Measurements from ENCODE around the gene GNAT2. TPM values are rescaled to one million over a fixed set of nuclear protein-coding genes. Genes with fewer than 3 reads are reported as not detected.

Gene GNAT2
- total RNA-seq, 1 experiment from 2014 or later: 0.20 TPM

DNA sequence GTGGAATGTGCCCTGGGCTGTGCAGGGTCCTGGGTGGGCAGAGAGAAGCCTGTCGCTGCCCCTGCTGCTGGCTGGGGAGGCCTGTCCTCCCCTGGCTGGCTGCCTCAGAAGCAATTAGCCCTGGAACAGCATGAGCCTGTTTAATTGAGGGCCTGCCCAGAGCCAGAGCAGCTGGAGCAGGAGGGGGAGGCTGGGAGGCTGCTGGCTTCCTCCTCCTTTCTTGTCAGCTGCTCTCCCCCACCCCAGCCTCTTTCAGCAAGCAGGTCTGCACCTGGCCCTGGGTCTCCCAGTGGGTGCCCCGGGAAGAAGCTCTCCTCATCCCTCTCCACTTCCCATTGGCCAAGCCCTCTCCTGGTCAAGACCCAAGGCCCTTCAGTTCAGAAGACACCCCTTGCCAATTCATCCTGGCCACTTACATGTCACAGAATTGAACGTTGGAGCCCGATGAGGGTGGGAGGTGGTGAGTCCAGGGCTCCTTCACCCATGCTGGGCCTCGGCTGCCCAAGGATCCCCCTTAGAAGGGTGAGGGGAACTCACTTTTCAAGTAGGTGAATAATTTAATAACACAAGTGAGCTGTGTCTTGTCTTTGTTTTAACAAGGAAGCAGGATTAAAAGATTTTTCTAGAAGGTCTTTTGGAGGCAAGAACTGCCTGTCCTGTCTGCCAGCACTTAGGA lies 13.4 kb upstream of the GNAT2 start:
- peak overlapping the region in 2 of 3 experiments; percentile 68 to 85; a peak in 2 of 7 replicates for H3K27ac Mint-ChIP-seq
- no peaks in the 10 kb centered on the region for H3K79me2 ChIP-seq (ENCODE audit: insufficient read depth, low read length)

More for the DNA sequence above, 13.4 kb upstream of the GNAT2 start:
- no peak overlapping the region for H4K8ac ChIP-seq (replicated peaks; ENCODE audit: insufficient read length, low read depth, low read length)
- no peak overlapping the region for H2AK5ac ChIP-seq (ENCODE audit: insufficient read length, low read length)
- H3K23me2 ChIP-seq (ENCODE audit: insufficient read length, low read depth, low read length, poor library complexity, severe bottlenecking): no peaks in the 10 kb centered on the region
- H2BK12ac ChIP-seq (ENCODE audit: insufficient read length, low read depth, low read length): no peak overlapping the region
- H3K4me3 Mint-ChIP-seq: no peak overlapping the region
- no peaks in the 10 kb centered on the region for H3K9me3 Mint-ChIP-seq
- H3K27ac ChIP-seq (ENCODE audit: insufficient read length, low read depth, low read length): no peak overlapping the region
- H2BK20ac ChIP-seq (ENCODE audit: low read depth, low read length, poor library complexity, severe bottlenecking): no peak overlapping the region
- H3K79me1 ChIP-seq (ENCODE audit: insufficient read depth, low read depth, low read length, poor library complexity, severe bottlenecking): no peaks in the 10 kb centered on the region
- no peak overlapping the region for H3K9ac ChIP-seq (ENCODE audit: extremely low read depth, insufficient read length, low read length)
- H3K4me1 Mint-ChIP-seq: peaks cover 17 to 34% of the 10 kb centered on the region in 2 experiments
- H3K9me3 ChIP-seq (ENCODE audit: control insufficient read depth, low read depth, low read length): no peaks in the 10 kb centered on the region
- no peak overlapping the region for H2BK5ac ChIP-seq (ENCODE audit: insufficient read length, low read length)
- H3K4me2 ChIP-seq (ENCODE audit: insufficient read depth, insufficient read length, low read length): no peak overlapping the region
- TF ChIP-seq, protein P1, sequence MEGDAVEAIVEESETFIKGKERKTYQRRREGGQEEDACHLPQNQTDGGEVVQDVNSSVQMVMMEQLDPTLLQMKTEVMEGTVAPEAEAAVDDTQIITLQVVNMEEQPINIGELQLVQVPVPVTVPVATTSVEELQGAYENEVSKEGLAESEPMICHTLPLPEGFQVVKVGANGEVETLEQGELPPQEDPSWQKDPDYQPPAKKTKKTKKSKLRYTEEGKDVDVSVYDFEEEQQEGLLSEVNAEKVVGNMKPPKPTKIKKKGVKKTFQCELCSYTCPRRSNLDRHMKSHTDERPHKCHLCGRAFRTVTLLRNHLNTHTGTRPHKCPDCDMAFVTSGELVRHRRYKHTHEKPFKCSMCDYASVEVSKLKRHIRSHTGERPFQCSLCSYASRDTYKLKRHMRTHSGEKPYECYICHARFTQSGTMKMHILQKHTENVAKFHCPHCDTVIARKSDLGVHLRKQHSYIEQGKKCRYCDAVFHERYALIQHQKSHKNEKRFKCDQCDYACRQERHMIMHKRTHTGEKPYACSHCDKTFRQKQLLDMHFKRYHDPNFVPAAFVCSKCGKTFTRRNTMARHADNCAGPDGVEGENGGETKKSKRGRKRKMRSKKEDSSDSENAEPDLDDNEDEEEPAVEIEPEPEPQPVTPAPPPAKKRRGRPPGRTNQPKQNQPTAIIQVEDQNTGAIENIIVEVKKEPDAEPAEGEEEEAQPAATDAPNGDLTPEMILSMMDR (conservative IDR thresholded peaks at IDR 0.05): no peak
- H3K27me3 ChIP-seq (ENCODE audit: insufficient read depth, low read length): no peaks in the 10 kb centered on the region
- no peak overlapping the region for H3K14ac ChIP-seq (ENCODE audit: insufficient read depth, low read length)
- peaks cover 21 to 32% (median 28%) of the 10 kb centered on the region in 3 experiments; a peak in 6 of 7 replicates for H3K36me3 Mint-ChIP-seq (ENCODE audit: insufficient read depth in 1 of 3, low read depth in 3 of 3)
- H3K18ac ChIP-seq (ENCODE audit: insufficient read length, low read depth, low read length): no peak overlapping the region
- H3K4me1 ChIP-seq (ENCODE audit: insufficient read depth, low read length): peaks cover 7% of the 10 kb centered on the region; the same call in 1 of the 2 replicates
- no peak overlapping the region for H3K4ac ChIP-seq (ENCODE audit: low read depth, low read length)
- H4K20me1 ChIP-seq (ENCODE audit: control insufficient read depth, insufficient read depth, insufficient read length): no peaks in the 10 kb centered on the region
- H3K27me3 Mint-ChIP-seq (ENCODE audit: low read depth): no peaks in the 10 kb centered on the region
- no peak overlapping the region for H3K23ac ChIP-seq (ENCODE audit: insufficient read length, low read depth, low read length)
- no peak overlapping the region for H2BK120ac ChIP-seq (ENCODE audit: low read depth, low read length, poor library complexity, severe bottlenecking)
- H2BK15ac ChIP-seq (ENCODE audit: low read depth, low read length): no peak overlapping the region
- H3T11ph ChIP-seq (ENCODE audit: low read length): no peak overlapping the region
- H4K91ac ChIP-seq (ENCODE audit: insufficient read length, low read depth, low read length): no peak overlapping the region
- no peak overlapping the region for H2AFZ ChIP-seq (ENCODE audit: low read length)
- H4K5ac ChIP-seq (ENCODE audit: insufficient read length, low read depth, low read length): no peak overlapping the region
- no CpG with 5 or more reads among the region's 5 CpGs for WGBS (ENCODE audit: extremely low coverage, insufficient read length, low lambda C conversion rate)
- DNase-seq: peak; percentile 26
- H3K56ac ChIP-seq (ENCODE audit: insufficient read length, low read depth, low read length): no peak overlapping the region
